HEK293 (cell line): ENCODE results near the gene TP53BP2.

ENCODE experiments used
- HOXD13 ChIP-seq: sonication (generic); formaldehyde crosslinking; IDR thresholded peaks from 2 replicates; pipeline ENCODE4 v1.8.0; 2022; ENCODE audit warnings: missing genetic modification reagents, borderline replicate concordance
- KLF8 ChIP-seq: fragments of 450-650 bp; formaldehyde crosslinking; IDR thresholded peaks from 2 replicates; pipeline ENCODE4 v1.5.1; 2016; ENCODE audit warnings: missing biosample characterization, missing genetic modification characterization
- SCRT2 ChIP-seq: fragments of 450-650 bp; formaldehyde crosslinking; IDR thresholded peaks from 2 replicates; pipeline ENCODE4 v1.5.1; 2016; ENCODE audit warnings: missing biosample characterization, missing genetic modification characterization
- ZNF155 ChIP-seq: fragments of 450-650 bp; formaldehyde crosslinking; IDR thresholded peaks from 2 replicates; pipeline ENCODE4 v1.5.1; 2016; ENCODE audit warnings: missing biosample characterization, missing genetic modification characterization
- ZNF169 ChIP-seq: fragments of 450-650 bp; formaldehyde crosslinking; IDR thresholded peaks from 2 replicates; pipeline ENCODE4 v1.5.1; 2016; ENCODE audit warnings: missing biosample characterization, missing genetic modification characterization
- ZNF174 ChIP-seq: fragments of 450-650 bp; formaldehyde crosslinking; IDR thresholded peaks from 2 replicates; pipeline ENCODE4 v1.5.0; 2017; ENCODE audit warnings: missing biosample characterization, mild to moderate bottlenecking, missing genetic modification characterization
- ZNF175 ChIP-seq: fragments of 450-650 bp; formaldehyde crosslinking; IDR thresholded peaks from 2 replicates; pipeline ENCODE4 v1.5.1; 2016; ENCODE audit warnings: missing biosample characterization, missing genetic modification characterization
- ZNF223 ChIP-seq: fragments of 450-650 bp; formaldehyde crosslinking; IDR thresholded peaks from 2 replicates; pipeline ENCODE4 v1.5.1; 2016; ENCODE audit warnings: missing biosample characterization, missing genetic modification characterization
- ZNF23 ChIP-seq: fragments of 450-650 bp; formaldehyde crosslinking; IDR thresholded peaks from 2 replicates; pipeline ENCODE4 v1.5.1; 2016; ENCODE audit warnings: missing biosample characterization, missing genetic modification characterization, borderline replicate concordance
- ZNF274 ChIP-seq, 2 experiments: fragments of 200-500 bp in 1 of 2; fragments of 450-650 bp in 1 of 2; sonication (Bioruptor generic) in 1 of 2; formaldehyde crosslinking in 1 of 2; IDR thresholded peaks; 2 replicates each; pipeline versions ENCODE4 v1.5.1 to v1.6.1; 2014 to 2016; ENCODE audit warnings: borderline replicate concordance in 1 of 2, inconsistent platforms in 1 of 2, low read length in 1 of 2, missing biosample characterization in 1 of 2, missing genetic modification characterization in 1 of 2
- ZNF391 ChIP-seq: fragments of 450-650 bp; formaldehyde crosslinking; IDR thresholded peaks from 2 replicates; pipeline ENCODE4 v1.5.1; 2016; ENCODE audit warnings: low read depth, missing biosample characterization, missing genetic modification characterization, borderline replicate concordance
- ZNF394 ChIP-seq: fragments of 450-650 bp; formaldehyde crosslinking; IDR thresholded peaks from 2 replicates; pipeline ENCODE4 v1.5.1; 2016; ENCODE audit warnings: missing biosample characterization, missing genetic modification characterization, mild to moderate bottlenecking, moderate library complexity, borderline replicate concordance
- ZNF560 ChIP-seq: fragments of 450-650 bp; formaldehyde crosslinking; IDR thresholded peaks from 2 replicates; pipeline ENCODE4 v1.5.1; 2017; ENCODE audit warnings: missing biosample characterization, missing genetic modification characterization, borderline replicate concordance
- ZNF561 ChIP-seq: fragments of 450-650 bp; IDR thresholded peaks from 2 replicates; pipeline ENCODE4 v1.5.1; 2018; ENCODE audit warnings: missing biosample characterization, missing genetic modification characterization, borderline replicate concordance
- ZNF629 ChIP-seq: fragments of 450-650 bp; formaldehyde crosslinking; IDR thresholded peaks from 2 replicates; pipeline ENCODE4 v1.5.1; 2017; ENCODE audit warnings: missing biosample characterization, missing genetic modification characterization
- ZNF707 ChIP-seq: fragments of 450-650 bp; formaldehyde crosslinking; IDR thresholded peaks from 2 replicates; pipeline ENCODE4 v1.5.1; 2016; ENCODE audit warnings: missing biosample characterization, missing genetic modification characterization
- ZNF76 ChIP-seq: fragments of 450-650 bp; formaldehyde crosslinking; IDR thresholded peaks from 2 replicates; pipeline ENCODE4; 2016; ENCODE audit warnings: low read depth, missing biosample characterization, missing genetic modification characterization, borderline replicate concordance
- ZNF792 ChIP-seq: fragments of 450-650 bp; formaldehyde crosslinking; IDR thresholded peaks from 2 replicates; pipeline ENCODE4 v1.5.1; 2016; ENCODE audit warnings: missing biosample characterization, missing genetic modification characterization
- ZSCAN30 ChIP-seq: fragments of 450-650 bp; IDR thresholded peaks from 2 replicates; pipeline ENCODE4 v1.5.1; 2018; ENCODE audit warnings: missing biosample characterization, mild to moderate bottlenecking, missing genetic modification characterization, moderate library complexity
- TF ChIP-seq, protein P1 (sequence below): fragments of 450-650 bp; formaldehyde crosslinking; IDR thresholded peaks from 2 replicates; pipeline ENCODE4 v1.5.1; 2016; ENCODE audit warnings: missing biosample characterization, missing genetic modification characterization
- TF ChIP-seq, protein P2 (sequence below): fragments of 450-650 bp; formaldehyde crosslinking; IDR thresholded peaks from 2 replicates; pipeline ENCODE4 v1.5.1; 2016; ENCODE audit warnings: missing biosample characterization, missing genetic modification characterization
- TF ChIP-seq, protein P3 (sequence below): fragments of 450-650 bp; formaldehyde crosslinking; IDR thresholded peaks from 2 replicates; pipeline ENCODE4 v1.5.1; 2016; ENCODE audit warnings: missing biosample characterization, missing genetic modification characterization, borderline replicate concordance
- TF ChIP-seq, protein P4 (sequence below): fragments of 450-650 bp; formaldehyde crosslinking; IDR thresholded peaks from 2 replicates; pipeline ENCODE4 v1.5.1; 2016; ENCODE audit warnings: missing biosample characterization, missing genetic modification characterization
- TF ChIP-seq, protein P5 (sequence below): fragments of 450-650 bp; formaldehyde crosslinking; optimal IDR thresholded peaks from 2 replicates; pipeline ENCODE3; 2016; ENCODE audit warnings: missing biosample characterization, mild to moderate bottlenecking, missing genetic modification characterization

Gene TP53BP2

DNA sequence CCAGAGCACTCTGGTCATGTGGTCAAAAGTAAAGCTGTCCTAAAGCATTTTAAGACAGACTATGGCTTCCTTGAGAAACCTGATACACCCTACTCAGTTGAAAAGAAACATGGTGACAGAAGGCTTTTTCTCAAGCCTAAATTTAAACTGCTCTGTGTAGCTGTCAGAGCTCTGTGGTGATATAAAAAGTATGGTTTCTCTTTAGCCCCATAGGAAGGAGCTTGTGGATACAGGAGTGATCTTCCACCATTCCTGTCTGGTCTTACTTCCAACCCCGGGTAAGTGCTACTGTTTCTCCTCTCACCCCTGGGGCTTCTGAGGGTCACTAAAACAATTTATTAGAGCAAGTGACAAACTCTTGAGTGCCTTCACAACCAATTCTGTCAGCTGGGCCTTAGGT is 8.5 kb downstream of the TP53BP2 start (continued):
- TF ChIP-seq, protein P1, sequence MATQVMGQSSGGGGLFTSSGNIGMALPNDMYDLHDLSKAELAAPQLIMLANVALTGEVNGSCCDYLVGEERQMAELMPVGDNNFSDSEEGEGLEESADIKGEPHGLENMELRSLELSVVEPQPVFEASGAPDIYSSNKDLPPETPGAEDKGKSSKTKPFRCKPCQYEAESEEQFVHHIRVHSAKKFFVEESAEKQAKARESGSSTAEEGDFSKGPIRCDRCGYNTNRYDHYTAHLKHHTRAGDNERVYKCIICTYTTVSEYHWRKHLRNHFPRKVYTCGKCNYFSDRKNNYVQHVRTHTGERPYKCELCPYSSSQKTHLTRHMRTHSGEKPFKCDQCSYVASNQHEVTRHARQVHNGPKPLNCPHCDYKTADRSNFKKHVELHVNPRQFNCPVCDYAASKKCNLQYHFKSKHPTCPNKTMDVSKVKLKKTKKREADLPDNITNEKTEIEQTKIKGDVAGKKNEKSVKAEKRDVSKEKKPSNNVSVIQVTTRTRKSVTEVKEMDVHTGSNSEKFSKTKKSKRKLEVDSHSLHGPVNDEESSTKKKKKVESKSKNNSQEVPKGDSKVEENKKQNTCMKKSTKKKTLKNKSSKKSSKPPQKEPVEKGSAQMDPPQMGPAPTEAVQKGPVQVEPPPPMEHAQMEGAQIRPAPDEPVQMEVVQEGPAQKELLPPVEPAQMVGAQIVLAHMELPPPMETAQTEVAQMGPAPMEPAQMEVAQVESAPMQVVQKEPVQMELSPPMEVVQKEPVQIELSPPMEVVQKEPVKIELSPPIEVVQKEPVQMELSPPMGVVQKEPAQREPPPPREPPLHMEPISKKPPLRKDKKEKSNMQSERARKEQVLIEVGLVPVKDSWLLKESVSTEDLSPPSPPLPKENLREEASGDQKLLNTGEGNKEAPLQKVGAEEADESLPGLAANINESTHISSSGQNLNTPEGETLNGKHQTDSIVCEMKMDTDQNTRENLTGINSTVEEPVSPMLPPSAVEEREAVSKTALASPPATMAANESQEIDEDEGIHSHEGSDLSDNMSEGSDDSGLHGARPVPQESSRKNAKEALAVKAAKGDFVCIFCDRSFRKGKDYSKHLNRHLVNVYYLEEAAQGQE, result no peak
- TF ChIP-seq, protein P2, sequence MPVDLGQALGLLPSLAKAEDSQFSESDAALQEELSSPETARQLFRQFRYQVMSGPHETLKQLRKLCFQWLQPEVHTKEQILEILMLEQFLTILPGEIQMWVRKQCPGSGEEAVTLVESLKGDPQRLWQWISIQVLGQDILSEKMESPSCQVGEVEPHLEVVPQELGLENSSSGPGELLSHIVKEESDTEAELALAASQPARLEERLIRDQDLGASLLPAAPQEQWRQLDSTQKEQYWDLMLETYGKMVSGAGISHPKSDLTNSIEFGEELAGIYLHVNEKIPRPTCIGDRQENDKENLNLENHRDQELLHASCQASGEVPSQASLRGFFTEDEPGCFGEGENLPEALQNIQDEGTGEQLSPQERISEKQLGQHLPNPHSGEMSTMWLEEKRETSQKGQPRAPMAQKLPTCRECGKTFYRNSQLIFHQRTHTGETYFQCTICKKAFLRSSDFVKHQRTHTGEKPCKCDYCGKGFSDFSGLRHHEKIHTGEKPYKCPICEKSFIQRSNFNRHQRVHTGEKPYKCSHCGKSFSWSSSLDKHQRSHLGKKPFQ, result no peak
- TF ChIP-seq ZNF169 (no peak), ZNF394 (tag by site-specific recombination) (no peak), ZNF391 (no peak), KLF8 (tag by site-specific recombination) (no peak; the same call in 1 of the 2 replicates), ZSCAN30 (tag by site-specific recombination) (peak; percentile 59; the same call in 1 of the 2 replicates), ZNF175 (tag by site-specific recombination) (no peak), ZNF174 (tag by site-specific recombination) (no peak), HOXD13 (CRISPR knock-in tag) (no peak), ZNF560 (tag by site-specific recombination) (no peak), ZNF561 (tag by site-specific recombination) (peak; percentile 79; the same call in 1 of the 2 replicates), ZNF707 (tag by site-specific recombination) (no peak), ZNF155 (tag by site-specific recombination) (no peak), ZNF223 (no peak), SCRT2 (tag by site-specific recombination) (no peak), ZNF792 (tag by site-specific recombination) (no peak), ZNF629 (tag by site-specific recombination) (peak; percentile 13; the same call in 1 of the 2 replicates), ZNF274 (IDR thresholded peaks at IDR 0.05; ENCODE audit: low read length) (no peak), ZNF274 (tag by site-specific recombination; IDR thresholded peaks at IDR 0.05; ENCODE audit: borderline replicate concordance) (no peak), ZNF76 (tag by site-specific recombination) (no peak), ZNF23 (tag by site-specific recombination) (no peak)
- TF ChIP-seq, protein P3, sequence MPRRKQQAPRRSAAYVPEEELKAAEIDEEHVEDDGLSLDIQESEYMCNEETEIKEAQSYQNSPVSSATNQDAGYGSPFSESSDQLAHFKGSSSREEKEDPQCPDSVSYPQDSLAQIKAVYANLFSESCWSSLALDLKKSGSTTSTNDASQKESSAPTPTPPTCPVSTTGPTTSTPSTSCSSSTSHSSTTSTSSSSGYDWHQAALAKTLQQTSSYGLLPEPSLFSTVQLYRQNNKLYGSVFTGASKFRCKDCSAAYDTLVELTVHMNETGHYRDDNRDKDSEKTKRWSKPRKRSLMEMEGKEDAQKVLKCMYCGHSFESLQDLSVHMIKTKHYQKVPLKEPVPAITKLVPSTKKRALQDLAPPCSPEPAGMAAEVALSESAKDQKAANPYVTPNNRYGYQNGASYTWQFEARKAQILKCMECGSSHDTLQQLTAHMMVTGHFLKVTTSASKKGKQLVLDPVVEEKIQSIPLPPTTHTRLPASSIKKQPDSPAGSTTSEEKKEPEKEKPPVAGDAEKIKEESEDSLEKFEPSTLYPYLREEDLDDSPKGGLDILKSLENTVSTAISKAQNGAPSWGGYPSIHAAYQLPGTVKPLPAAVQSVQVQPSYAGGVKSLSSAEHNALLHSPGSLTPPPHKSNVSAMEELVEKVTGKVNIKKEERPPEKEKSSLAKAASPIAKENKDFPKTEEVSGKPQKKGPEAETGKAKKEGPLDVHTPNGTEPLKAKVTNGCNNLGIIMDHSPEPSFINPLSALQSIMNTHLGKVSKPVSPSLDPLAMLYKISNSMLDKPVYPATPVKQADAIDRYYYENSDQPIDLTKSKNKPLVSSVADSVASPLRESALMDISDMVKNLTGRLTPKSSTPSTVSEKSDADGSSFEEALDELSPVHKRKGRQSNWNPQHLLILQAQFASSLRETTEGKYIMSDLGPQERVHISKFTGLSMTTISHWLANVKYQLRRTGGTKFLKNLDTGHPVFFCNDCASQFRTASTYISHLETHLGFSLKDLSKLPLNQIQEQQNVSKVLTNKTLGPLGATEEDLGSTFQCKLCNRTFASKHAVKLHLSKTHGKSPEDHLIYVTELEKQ (tag by site-specific recombination), result no peak
- TF ChIP-seq, protein P4, sequence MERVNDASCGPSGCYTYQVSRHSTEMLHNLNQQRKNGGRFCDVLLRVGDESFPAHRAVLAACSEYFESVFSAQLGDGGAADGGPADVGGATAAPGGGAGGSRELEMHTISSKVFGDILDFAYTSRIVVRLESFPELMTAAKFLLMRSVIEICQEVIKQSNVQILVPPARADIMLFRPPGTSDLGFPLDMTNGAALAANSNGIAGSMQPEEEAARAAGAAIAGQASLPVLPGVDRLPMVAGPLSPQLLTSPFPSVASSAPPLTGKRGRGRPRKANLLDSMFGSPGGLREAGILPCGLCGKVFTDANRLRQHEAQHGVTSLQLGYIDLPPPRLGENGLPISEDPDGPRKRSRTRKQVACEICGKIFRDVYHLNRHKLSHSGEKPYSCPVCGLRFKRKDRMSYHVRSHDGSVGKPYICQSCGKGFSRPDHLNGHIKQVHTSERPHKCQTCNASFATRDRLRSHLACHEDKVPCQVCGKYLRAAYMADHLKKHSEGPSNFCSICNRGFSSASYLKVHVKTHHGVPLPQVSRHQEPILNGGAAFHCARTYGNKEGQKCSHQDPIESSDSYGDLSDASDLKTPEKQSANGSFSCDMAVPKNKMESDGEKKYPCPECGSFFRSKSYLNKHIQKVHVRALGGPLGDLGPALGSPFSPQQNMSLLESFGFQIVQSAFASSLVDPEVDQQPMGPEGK, result peak; percentile 49; the same call in 1 of the 2 replicates
- TF ChIP-seq, protein P5, sequence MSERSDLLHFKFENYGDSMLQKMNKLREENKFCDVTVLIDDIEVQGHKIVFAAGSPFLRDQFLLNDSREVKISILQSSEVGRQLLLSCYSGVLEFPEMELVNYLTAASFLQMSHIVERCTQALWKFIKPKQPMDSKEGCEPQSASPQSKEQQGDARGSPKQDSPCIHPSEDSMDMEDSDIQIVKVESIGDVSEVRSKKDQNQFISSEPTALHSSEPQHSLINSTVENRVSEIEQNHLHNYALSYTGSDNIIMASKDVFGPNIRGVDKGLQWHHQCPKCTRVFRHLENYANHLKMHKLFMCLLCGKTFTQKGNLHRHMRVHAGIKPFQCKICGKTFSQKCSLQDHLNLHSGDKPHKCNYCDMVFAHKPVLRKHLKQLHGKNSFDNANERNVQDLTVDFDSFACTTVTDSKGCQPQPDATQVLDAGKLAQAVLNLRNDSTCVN (tag by site-specific recombination), result no peak
